HG03159 (cell line): ENCODE results near the gene SPRYD3.
"Not testable (repeated sequence)": the region's sequence is repeated elsewhere in the genome, so short reads cannot be mapped to it uniquely, and the experiment has no call there.

Experiments
- ATAC-seq: cut with Tn5 transposase; IDR thresholded peaks from one replicate; pipeline ENCODE4 v1.9.1; 2021; ENCODE audit warnings: mild to moderate bottlenecking, moderate library complexity; ENCODE audit not compliant: unreplicated experiment

SPRYD3 gene

DNA sequence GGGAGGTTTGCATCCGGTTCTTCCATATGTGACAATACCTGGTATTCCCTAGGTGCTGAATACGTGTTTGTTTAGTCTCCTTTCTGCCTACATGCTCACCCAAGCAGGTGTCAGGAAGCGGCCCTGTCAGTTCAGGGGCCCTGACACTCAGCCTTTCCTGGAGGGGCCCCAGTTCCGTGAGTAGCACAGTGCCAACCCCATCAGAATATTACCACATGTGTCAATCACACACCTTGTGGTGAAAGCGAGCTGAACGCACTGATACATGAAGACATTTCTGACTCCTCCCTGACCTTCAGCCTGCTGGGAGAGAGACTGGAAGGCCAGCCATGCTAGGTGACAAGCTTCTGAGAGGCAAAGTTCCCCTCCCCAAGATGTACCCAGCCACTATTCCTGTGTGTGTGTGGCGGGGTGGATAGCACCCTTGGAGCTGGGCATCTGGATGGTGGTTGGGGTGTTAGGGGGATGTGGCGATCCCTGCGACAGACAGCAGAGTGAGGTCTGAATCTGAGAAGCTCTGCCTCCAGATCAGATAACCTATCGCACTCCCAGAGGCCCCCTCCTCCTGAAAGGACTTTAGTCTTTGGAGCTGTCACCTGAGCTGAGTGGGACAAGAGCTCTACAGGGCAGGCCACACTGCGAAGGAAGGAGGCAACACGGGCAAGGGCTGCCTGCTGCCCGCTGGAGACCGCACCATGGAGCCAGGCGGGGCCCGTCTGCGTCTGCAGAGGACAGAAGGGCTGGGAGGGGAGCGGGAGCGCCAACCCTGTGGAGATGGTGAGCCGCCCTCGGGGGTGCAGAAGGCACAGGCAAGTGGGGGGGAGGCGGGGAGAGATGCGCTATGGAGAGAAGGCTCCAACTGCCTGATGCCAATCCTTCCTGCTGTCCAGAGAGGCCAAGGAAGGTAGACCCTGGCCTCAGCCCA is 24.0 kb upstream of the SPRYD3 start, which contains the start of gene SOAT2:
SOAT2 (plus strand) TSS at position 604 of the 925 bp plus-strand sequence; CDS start at position 696, 92 bp downstream.
- no peak for ATAC-seq

DNA sequence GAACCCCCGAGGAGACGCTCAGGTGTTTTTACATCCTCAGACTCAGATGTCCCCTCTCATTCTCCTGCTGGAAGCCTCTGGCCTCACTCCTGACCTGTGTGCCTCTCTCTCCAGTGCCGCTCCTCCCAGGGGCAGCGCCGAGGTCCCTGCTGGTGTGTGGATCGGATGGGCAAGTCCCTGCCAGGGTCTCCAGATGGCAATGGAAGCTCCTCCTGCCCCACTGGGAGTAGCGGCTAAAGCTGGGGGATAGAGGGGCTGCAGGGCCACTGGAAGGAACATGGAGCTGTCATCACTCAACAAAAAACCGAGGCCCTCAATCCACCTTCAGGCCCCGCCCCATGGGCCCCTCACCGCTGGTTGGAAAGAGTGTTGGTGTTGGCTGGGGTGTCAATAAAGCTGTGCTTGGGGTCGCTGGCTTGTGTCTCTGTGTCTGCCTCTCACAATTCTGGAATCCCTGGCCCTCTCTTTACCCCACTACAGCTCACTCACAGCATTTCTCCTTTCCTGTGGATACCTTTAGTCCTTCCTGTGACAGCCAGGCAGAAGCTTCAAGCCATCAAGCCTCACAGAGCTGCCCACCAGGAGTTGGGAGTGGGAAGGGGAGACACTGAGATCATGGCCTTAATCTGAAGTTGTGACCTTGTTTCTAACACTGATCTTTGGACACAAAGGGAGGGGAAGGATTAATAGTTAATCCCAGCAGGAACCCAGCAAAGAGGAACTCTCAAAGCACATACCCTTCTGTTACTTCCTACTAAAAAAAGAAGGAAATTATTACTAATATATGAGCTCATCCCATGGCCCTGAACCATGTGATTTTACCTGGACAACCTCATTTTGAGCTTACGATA is 23.0 kb upstream of the SPRYD3 start:
- ATAC-seq = no peak

DNA sequence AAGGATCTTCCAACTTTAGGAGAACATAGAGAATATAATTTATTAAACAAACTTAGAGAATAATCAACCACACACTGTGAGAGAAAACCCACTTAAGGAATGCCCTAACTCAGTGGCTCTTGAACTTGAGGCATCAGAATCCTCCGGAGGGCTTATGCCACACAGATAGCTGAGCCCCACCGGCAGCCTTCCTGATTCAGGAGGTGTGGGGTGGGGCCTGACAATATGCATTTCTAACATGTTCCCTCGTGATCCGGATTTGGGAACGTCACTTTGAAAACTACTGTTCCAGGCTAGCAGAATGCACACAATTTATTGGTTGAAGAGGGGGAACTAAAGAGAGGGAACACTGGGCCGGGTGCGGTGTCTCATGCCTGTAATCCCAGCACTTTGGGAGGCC is 22.1 kb upstream of the SPRYD3 start:
- no peak for ATAC-seq

DNA sequence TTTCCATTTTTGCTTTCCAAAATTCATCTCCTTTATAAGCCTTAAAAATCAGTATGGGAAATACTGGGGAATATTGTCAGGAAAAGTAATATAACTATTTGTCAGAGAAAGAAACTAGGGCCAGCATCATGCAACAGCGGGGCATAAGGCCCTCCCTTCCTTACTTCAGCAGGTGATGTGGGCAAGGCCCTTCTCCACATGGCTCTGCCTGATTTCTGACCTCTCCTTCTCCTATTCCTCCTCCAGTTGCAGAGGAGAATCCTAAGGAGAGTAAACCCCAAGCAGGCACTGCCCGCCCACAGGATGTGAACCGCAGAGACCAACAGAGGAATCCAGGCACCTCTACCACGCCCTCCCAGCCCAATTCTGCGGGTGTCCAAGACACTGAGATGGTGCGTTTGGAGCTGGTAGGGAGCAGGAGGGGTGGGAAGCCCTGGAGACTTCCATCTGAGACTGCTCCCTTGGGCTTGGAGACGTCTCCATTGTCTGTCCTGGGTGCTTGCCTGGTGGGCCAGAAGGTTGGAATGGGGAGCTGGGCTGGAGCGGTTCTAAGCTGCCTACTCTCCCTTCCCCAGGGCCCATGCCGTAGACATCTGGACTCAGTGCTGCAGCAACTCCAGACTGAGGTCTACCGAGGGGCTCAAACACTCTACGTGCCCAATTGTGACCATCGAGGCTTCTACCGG is 21.4 kb upstream of the SPRYD3 start:
- ATAC-seq = no peak

DNA sequence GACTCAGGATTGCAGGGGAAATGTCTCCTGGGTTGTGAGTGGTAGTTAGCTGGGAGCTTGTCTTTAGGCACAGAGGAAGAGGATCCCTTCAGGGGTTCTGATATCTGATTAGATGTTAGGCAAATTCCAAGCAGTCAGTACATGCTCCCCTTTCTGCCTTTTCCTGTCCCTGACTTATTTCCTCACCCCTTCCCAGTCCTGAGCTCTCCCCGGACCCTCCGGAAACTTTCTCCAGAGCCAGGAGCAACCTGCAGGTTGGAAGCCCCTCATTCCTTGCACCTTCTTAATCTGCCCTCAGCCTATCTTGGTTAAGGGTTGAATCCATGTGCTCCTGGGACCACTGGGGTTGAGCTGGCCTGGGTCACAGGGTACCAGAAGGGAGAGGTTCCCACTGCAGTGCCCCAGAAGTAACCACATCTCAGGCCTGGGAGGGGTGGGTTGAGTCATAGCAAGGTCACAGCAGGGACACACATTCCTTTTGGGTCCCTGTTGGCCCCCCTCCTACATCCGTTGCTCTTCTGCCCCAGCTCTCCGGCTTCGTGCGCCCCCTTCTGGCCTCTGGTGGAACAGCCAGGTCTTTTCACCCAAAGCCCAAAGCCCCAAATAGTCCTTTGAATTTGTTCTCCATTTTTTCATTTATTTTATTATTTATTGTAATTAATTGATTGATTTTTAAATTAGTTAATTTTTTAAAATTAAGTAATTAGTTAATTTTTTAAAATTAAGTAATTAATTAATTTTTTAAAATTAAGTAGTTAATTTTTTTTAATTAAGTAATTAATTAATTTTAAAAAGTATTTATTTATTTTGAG is 20.1 kb upstream of the SPRYD3 start:
- ATAC-seq = no peak

DNA sequence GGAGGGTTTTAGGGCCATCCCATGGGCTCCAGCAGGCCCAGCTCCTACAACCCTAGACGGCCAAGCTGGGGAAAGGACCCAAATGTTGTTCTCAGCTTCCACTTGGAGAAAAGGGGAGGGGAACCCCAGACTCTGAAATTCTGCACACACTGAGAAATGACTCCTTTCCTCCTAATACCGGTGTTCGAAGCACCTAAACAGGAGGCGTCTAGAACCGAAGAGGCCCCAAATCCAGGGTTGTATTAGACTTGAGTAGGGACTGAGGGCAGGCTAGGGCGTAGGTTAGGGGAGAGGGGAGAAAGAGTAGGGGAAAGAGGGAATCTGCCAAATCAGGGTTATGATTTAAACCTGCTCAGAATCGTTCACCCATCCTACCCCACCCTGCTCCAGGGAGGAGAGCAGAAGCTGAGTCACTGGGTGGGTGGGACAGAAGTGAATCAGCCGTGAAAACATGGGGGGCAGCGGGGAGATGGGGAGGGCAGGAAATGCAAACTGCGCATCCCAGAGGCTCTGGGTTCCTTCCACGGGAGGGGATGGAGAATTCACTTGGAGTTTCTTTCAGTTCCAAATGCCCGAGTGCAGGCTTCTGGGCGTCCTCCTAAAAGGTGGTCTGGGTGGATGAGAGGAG is 19.3 kb upstream of the SPRYD3 start:
- ATAC-seq = no peak

DNA sequence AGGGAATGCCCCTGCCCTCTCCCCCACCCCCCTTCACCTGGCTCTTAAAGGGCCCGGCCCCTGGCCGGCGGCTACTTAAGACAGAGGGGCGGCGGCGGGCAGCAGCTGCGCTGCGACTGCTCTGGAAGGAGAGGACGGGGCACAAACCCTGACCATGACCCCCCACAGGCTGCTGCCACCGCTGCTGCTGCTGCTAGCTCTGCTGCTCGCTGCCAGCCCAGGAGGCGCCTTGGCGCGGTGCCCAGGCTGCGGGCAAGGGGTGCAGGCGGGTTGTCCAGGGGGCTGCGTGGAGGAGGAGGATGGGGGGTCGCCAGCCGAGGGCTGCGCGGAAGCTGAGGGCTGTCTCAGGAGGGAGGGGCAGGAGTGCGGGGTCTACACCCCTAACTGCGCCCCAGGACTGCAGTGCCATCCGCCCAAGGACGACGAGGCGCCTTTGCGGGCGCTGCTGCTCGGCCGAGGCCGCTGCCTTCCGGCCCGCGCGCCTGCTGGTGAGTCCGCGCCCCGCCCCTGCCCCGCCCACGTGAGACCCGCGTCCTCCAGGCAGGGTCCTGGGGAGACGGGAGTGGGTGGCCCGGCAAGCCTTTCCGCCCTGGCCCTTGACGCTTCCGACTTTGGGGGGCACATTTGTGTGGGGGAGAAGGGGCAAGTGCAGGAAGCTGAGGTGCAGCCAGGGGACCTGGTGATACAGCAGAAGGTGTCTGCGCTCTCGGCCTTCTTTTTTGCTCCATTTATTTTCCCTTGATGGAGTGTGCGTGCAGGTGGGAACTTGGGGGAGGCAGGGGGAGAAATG is 18.6 kb upstream of the SPRYD3 start, which contains the start of gene IGFBP6:
IGFBP6 (plus strand) TSS at position 104 of the 790 bp plus-strand sequence; CDS start at position 155, 51 bp downstream.
- no peak for ATAC-seq

DNA sequence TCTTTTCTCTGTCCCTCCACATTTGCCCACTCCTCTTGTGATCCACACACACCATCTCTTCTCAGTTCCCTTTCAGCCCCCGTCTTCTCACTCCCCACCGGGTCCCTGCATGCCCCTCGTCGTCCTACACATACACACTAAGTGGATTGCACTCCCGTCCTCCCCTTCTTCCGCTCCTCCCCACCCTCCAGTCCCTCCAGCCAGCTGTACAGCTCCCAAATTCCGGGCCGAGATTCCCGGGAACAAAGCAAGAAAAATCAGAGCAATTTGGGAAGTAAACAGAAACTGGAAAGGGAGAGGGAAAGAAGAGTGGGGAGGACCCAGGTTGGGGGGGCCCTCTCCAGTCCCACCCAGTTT is 18.0 kb upstream of the SPRYD3 start:
- ATAC-seq = no peak

DNA sequence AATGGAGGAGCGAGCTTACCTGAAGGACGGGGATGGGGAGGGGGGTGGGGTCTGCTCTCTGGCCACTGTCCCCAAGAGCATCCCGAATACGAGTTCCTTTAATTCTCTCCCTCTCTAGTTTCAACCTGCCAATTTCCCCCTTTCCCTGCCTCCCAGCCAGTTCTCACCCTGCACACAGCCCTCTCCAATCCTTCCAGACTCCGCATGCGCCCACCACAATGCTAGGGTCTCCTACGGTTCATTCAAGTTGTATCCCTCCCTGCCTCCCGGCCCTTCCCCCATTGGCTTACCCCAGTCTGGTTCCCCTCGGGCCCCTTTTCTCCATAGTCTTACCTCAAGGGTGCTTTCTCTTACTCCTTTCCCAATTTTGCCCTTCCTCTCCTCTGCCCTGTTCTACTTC is 17.6 kb upstream of the SPRYD3 start:
- ATAC-seq = no peak

DNA sequence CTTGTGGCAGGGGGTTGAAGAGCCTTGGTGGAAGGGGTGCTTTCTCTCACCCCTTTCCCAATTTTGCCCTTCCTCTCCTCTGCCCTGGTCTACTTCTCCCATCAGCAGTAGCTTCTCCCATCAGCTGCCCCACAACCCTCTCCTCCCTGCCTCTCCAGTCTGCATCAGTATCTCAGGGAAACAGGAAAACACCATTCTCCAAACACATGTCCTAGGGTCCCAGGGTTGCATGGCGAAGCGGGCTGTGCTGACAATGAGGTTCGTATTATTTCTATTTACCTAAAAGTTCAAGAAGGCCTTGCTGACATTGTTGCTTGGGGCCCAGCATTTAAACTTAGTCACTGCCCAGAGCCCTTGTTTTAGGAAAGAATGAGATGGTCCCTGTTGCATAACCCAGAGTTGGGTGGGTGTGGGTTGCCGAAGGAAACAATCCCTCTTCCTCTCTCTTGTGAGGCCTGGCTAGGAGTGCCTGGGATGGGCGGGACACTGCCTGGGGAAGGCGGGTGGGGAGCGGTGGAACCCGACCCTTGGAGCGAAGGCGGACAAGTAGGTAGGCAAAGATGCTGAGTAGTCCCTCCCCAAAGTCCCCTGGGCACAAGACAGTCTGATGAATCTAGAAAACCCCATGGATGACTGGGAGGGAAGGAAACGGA is 17.0 kb upstream of the SPRYD3 start:
- no peak for ATAC-seq

DNA sequence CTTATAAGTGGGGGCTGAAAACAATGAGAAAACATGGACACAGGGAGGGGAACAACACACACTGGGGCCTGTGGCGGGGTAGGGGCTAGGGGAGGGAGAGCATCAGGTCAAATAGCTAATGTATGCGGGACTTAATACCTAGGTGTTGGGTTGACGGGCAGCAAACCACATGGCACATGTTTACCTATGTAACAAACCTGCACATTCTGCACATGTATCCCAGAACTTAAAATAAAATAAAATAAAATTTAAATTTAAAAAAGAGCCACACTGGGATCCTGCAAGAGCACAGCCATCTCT is 16.4 kb upstream of the SPRYD3 start:
- not testable (repeated sequence) for ATAC-seq

DNA sequence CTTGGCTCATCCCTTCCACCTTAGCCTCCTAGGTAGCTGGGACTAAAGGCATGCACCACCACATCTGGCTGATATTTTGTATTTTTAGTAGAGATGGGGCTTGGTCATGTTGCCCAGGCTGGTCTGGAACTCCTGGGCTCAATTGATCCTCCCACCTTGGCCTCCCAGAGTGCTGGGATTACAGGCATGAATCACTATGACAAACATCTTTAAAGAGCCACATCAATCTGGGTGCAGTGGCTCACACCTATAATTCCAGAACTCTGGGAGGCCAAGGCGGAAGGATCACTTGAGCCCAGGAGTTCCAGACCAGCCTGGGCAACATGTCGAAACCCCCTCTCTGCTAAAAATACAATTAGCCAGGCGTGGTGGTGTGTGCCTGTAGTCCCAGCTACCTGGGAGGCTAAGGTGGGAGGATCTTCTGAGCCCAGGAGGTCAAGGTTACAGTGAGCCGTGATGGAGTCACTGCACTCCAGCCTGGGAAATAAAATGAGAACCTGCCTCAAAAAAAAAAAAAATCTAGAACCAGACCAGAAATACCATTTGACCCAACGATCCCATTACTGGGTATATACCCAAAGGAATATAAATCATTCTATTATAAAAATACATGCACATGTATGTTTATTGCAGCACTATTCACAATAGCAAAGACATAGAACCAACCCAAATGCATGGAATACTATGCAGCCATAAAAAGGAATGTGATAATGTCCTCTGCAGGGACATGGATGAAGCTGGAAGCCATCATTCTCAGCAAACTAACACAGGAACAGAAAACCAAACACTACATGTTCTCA is 15.8 kb upstream of the SPRYD3 start:
- not testable (repeated sequence) for ATAC-seq

DNA sequence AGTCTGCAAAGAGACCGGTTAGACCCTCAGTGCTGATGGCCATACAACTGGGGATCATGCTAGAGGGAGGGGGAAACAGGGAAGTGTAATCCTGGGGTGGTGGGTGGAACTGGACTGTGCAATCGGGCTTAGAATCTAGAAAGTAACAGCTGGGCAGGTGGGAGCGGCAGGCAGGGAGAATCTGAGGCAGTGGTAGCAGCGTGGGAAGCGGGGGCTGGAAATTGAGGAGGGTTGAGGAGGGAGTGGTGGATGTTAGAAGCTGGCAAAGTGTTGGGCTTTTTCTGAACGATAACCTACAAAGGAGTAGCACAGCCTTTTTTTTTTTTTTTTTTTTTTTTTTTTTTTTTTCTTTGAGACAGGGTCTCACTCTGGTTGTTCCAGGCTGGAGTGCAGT is 15.2 kb upstream of the SPRYD3 start:
- no peak for ATAC-seq

DNA sequence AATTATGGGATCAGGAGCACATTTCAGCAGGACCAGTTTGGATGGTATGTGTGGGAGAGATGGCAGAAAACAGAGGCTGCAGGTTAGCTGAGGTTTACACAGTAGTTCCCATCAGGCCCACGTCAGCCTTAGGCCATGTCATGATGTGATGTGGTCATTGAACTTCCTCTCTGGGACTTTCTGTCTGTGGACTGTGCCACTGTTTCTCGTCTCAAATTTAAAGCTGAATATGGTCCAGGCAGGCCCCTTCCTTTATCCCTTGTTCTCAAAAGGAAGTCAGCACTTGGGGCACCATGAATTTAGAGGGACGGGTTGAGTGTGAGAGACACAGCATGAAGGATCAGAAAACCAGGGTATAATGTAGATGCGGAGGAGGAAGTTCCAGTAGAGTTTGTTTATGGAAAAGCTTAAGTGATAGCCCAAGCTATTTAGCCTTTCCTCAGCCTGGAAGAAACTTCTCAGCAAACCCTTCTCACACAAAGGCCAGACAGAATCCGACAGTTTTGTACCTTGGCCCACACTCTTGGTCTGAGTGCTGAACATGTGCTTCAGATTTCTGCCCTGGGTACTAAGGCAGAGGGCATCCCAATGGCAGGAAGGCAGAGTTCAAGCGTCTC is 14.7 kb upstream of the SPRYD3 start:
- ATAC-seq = no peak

DNA sequence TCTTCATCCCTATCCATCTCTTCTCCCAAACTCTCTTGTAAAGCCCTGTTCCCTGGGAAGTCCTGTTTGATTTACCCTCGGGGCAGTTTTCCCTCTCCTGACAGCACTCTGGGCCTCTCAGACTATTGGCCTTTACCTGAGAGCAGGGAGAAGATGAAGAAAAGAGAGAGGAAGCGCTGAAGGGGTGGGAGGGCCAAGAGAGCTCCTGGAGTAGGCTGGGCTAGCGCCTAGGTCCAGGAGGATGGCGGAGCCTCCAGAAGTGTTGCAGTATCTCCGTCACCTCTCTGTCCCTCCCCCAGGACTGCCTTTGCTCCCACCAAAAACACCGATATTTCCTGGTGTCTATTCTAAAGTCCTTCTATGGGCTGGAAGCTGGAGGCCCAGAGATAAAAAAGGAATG is 12.6 kb upstream of the SPRYD3 start:
- ATAC-seq = no peak

DNA sequence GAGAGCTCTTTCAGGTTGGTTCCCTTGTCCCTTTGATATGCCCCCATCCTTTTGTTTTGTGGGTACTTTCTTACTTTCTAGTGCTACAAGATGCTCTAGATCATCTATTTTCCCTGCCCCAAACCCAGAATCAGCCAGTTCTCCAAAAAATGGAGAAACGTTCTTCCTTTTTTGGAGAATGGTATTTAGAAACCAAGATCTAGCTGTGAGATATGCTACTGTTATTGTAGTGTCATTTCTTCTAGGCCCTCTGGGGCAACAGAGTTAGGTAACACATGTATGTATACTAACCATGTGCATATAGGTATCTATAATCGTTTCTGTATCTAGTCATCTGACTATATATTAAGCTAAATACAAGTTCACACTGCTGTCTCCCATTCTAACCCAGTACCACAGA is 11.4 kb upstream of the SPRYD3 start:
- no peak for ATAC-seq

DNA sequence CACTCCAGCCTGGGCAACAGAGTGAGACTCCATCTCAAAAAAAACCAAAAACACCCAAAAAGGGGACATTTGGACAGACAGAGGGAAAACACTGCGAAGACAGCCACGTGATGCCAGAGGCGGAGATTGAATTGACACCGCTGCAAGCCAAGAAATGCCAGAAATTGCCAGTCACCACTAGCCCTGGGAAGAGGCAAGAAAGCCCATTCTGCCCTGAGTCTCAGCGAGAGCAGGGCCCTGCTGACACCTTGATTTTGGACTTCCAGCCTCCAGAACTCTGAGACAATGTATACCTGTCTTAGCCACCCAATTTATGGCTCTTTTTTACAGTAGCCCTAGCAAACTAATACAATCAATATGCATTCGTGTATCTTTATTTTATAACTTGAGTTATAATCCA is 10.9 kb upstream of the SPRYD3 start:
- ATAC-seq = no peak

DNA sequence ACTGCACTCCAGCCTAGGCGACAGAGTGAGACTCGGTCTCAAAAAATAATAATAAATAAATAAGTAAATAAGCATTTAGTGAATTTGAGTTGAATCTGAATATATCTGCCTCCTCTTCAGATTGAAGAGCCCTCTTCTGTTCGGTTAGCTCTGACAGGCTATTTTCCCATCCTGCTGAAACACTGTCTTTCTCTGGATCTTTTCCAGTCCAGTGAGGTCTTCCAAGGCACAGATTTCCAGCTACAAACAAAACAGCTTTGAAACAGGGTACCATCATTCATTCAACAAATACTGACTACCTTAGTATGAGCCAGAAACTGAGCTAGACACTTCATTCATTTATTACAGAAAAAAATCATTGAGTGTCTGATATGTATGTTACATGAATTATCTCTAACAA is 7.2 kb upstream of the SPRYD3 start:
- no peak for ATAC-seq
